ENCODE results near the gene SERTAD2.

The SERTAD2 gene

DNA sequence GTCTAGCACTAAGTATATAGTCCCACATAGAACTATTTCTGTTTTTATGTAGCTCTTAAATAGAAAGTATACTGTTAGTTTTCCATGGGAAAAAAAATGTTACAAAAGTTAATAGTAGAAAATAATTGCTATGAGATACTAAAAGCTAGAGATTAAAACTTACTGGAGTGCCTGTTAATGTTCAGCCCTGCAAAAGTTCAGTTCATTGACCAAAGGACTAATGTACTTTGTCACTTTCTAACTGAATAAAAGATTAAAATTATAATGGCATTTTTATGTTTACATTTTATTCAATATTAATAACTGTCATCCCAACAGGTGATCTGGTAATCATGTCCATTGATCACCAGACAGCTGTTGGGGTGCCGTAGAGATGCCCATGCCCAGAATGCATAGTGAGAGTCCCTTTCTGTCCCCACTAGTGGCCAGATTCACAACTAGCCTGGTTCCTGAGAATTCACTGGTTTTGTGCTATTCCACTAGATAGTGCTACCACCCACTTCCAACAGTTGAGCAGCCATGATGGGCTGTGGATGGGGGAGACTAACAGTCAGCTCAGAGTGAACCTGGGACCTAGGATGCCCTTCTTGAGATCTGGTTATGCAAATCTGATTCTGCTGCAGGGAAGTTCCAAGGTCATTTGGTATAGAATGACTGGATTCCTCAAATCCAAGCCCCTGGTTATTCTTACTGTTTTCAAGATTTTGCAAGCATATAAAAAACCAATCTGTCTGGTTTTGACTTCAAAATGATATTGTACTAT, 71.8 kb downstream of the SERTAD2 start:
- DNase-seq (ENCODE audit: low read depth in 2 of 2): no peak

Data from stimulated activated CD4-positive, alpha-beta T cell treated with anti-CD3 and anti-CD28 coated beads, Interleukin-4, amount 100 ng/mL, for 48 hours (primary cell).